HG03135 (cell line): ENCODE results near the gene ARHGAP26.

Source experiments
- ATAC-seq: cut with Tn5 transposase; IDR thresholded peaks from one replicate; pipeline ENCODE4 v1.9.1; 2021; ENCODE audit warnings: mild to moderate bottlenecking, moderate library complexity; ENCODE audit not compliant: unreplicated experiment

The ARHGAP26 gene

GRCh38 chr5:142845402-142845921 is 75.3 kb downstream of the ARHGAP26 start:
- ATAC-seq, result peak; percentile 38

- peak; percentile 55 for ATAC-seq
Observed at GRCh38 chr5:142845954-142846398, 75.8 kb downstream of the ARHGAP26 start.

GRCh38 chr5:142846406-142846805 is 76.2 kb downstream of the ARHGAP26 start:
- ATAC-seq, result no peak

- ATAC-seq, result no peak
Observed at GRCh38 chr5:142847898-142848790, 78.0 kb downstream of the ARHGAP26 start.

- no peak for ATAC-seq
Observed at GRCh38 chr5:142849466-142849865, 79.3 kb downstream of the ARHGAP26 start.

- ATAC-seq, result no peak
Observed at GRCh38 chr5:142849880-142850279, 79.7 kb downstream of the ARHGAP26 start.

- ATAC-seq, result no peak
Observed at GRCh38 chr5:142851731-142852130, 81.6 kb downstream of the ARHGAP26 start.

- ATAC-seq, result no peak
Observed at GRCh38 chr5:142852416-142853198, 82.4 kb downstream of the ARHGAP26 start.

- no peak for ATAC-seq
Observed at GRCh38 chr5:142853682-142854081, 83.5 kb downstream of the ARHGAP26 start.

GRCh38 chr5:142856269-142856782 is 86.1 kb downstream of the ARHGAP26 start:
- ATAC-seq, result no peak

- ATAC-seq, result no peak
Observed at GRCh38 chr5:142857405-142857804, 87.2 kb downstream of the ARHGAP26 start.

GRCh38 chr5:142859037-142859436 is 88.9 kb downstream of the ARHGAP26 start:
- ATAC-seq, result no peak

- ATAC-seq, result no peak
Observed at GRCh38 chr5:142860270-142860669, 90.1 kb downstream of the ARHGAP26 start.

- no peak for ATAC-seq
Observed at GRCh38 chr5:142861011-142861410, 90.8 kb downstream of the ARHGAP26 start.

- ATAC-seq, result no peak
Observed at GRCh38 chr5:142862594-142862993, 92.4 kb downstream of the ARHGAP26 start.

GRCh38 chr5:142863856-142864255 is 93.7 kb downstream of the ARHGAP26 start:
- no peak for ATAC-seq

- ATAC-seq, result no peak
Observed at GRCh38 chr5:142864290-142865260, 94.4 kb downstream of the ARHGAP26 start.

GRCh38 chr5:142865631-142866030 is 95.5 kb downstream of the ARHGAP26 start:
- no peak for ATAC-seq

- ATAC-seq, result peak; percentile 74
Observed at GRCh38 chr5:142866563-142867275, 96.5 kb downstream of the ARHGAP26 start.

- no peak for ATAC-seq
Observed at GRCh38 chr5:142869886-142870285, 99.7 kb downstream of the ARHGAP26 start.
